Activated CD8-positive, alpha-beta T cell treated with anti-CD3 and anti-CD28 coated beads, Interleukin-2, amount 10 ng/mL, durations not matched to agents 7 days and 5 days (primary cell): Measurements from ENCODE around the gene KRTAP20-2. TPM values are rescaled to one million over a fixed set of nuclear protein-coding genes. Genes with fewer than 3 reads are reported as not detected.

Source experiments
- ATAC-seq: fragments of 150-1000 bp; cut with Tn5 transposase; one replicate; pipeline ENCODE4 v1.10.0; 2021; ENCODE audit warnings: moderate library complexity
- CTCF ChIA-PET: fragments of 350-600 bp; sonication (Branson Sonifier 250); formaldehyde crosslinking; loops from one replicate; lab custom pipeline; 2021; ENCODE audit warnings: antibody characterized with exemption; lab: Charles Lee
- POLR2A ChIA-PET: fragments of 350-600 bp; sonication (Branson Sonifier 250); formaldehyde crosslinking; loops from one replicate; lab custom pipeline; 2021; ENCODE audit warnings: antibody characterized with exemption; lab: Charles Lee
- DNase-seq: peaks from one replicate; pipeline ENCODE4 v3.0.0-alpha.2; 2020
- H3K27ac Mint-ChIP-seq: one replicate; pipeline ENCODE4 v1.8.0; 2021; ENCODE audit warnings: mild to moderate bottlenecking, mixed read lengths
- H3K27me3 Mint-ChIP-seq: one replicate; pipeline ENCODE4 v1.8.0; 2021; ENCODE audit warnings: low read depth, mixed read lengths
- H3K36me3 Mint-ChIP-seq: one replicate; pipeline ENCODE4 v1.8.0; 2021; ENCODE audit warnings: low read depth, mixed read lengths
- H3K4me1 Mint-ChIP-seq: one replicate; pipeline ENCODE4 v1.8.0; 2021; ENCODE audit warnings: low read depth, mixed read lengths
- H3K4me3 Mint-ChIP-seq: one replicate; pipeline ENCODE4 v1.8.0; 2021; ENCODE audit warnings: mild to moderate bottlenecking, mixed read lengths
- H3K9me3 Mint-ChIP-seq: one replicate; pipeline ENCODE4 v1.8.0; 2022; ENCODE audit warnings: mixed read lengths; ENCODE audit not compliant: insufficient read depth
- total RNA-seq, 2 experiments: library from RNA; stranded (reverse); gene quantifications; one replicate each; pipeline ENCODE4 v1.2.3, GENCODE V29; 2021

Gene KRTAP20-2
- total RNA-seq, 2 experiments from 2014 or later = not detected

- Mint-ChIP-seq H3K4me3 (no peak overlapping the region), H3K27me3 (no peaks in the 10 kb centered on the region), H3K36me3 (no peaks in the 10 kb centered on the region), H3K27ac (no peak overlapping the region), H3K9me3 (no peaks in the 10 kb centered on the region), H3K4me1 (no peaks in the 10 kb centered on the region)
- DNase-seq (no peak), ATAC-seq (no peak)
- ChIA-PET CTCF (no interaction called here), POLR2A (no interaction called here)
Observed at GRCh38 chr21:30684506-30684905, 49.5 kb downstream of the KRTAP20-2 start.

Other genes starting within 250 kb of the KRTAP20-2 start
- gene KRTAP13-1, start 239.2 kb upstream of the KRTAP20-2 start, total RNA-seq = not detected
- gene KRTAP13-3, start 209.3 kb upstream of the KRTAP20-2 start, total RNA-seq = not detected
- not detected for gene KRTAP13-4, start 205.0 kb upstream of the KRTAP20-2 start, total RNA-seq
- gene KRTAP15-1, start 194.9 kb upstream of the KRTAP20-2 start, total RNA-seq = not detected
- gene KRTAP19-1, start 154.8 kb upstream of the KRTAP20-2 start, total RNA-seq = not detected
- gene KRTAP19-2, start 147.8 kb upstream of the KRTAP20-2 start, total RNA-seq = not detected
- not detected for gene KRTAP19-3, start 143.2 kb upstream of the KRTAP20-2 start, total RNA-seq
- not detected for gene KRTAP19-4, start 138.0 kb upstream of the KRTAP20-2 start, total RNA-seq
- not detected for gene KRTAP19-5, start 133.1 kb upstream of the KRTAP20-2 start, total RNA-seq
- gene KRTAP19-6, start 93.3 kb upstream of the KRTAP20-2 start, total RNA-seq = not detected
- not detected for gene KRTAP19-7, start 73.9 kb upstream of the KRTAP20-2 start, total RNA-seq
- gene KRTAP22-2, start 44.8 kb upstream of the KRTAP20-2 start, total RNA-seq = not detected
- gene KRTAP6-3, start 42.8 kb upstream of the KRTAP20-2 start, total RNA-seq = not detected
- gene KRTAP6-2, start 36.3 kb upstream of the KRTAP20-2 start, total RNA-seq = not detected
- gene KRTAP22-1, start 34.1 kb upstream of the KRTAP20-2 start, total RNA-seq = not detected
- not detected for gene KRTAP6-1, start 21.3 kb upstream of the KRTAP20-2 start, total RNA-seq
- gene KRTAP20-1, start 18.8 kb upstream of the KRTAP20-2 start, total RNA-seq = not detected
- gene KRTAP20-4, start 14.6 kb upstream of the KRTAP20-2 start, total RNA-seq = not detected
- gene KRTAP20-3, start 7.7 kb downstream of the KRTAP20-2 start, total RNA-seq = not detected
- gene KRTAP21-3, start 83.6 kb downstream of the KRTAP20-2 start, total RNA-seq = not detected
- gene KRTAP21-2, start 112.1 kb downstream of the KRTAP20-2 start, total RNA-seq = not detected
- gene KRTAP21-1, start 120.2 kb downstream of the KRTAP20-2 start, total RNA-seq = not detected
- not detected for gene KRTAP8-1, start 178.1 kb downstream of the KRTAP20-2 start, total RNA-seq
- gene KRTAP7-1, start 194.6 kb downstream of the KRTAP20-2 start, total RNA-seq = not detected
- not detected for gene KRTAP11-1, start 246.4 kb downstream of the KRTAP20-2 start, total RNA-seq